ENCODE measurements around the gene KCNC4. TPM values are rescaled to one million over a fixed set of nuclear protein-coding genes. Genes with fewer than 3 reads are reported as not detected.

The KCNC4 gene
- polyA plus RNA-seq, 1 donor from 2014 or later, result 0.57 TPM

DNA sequence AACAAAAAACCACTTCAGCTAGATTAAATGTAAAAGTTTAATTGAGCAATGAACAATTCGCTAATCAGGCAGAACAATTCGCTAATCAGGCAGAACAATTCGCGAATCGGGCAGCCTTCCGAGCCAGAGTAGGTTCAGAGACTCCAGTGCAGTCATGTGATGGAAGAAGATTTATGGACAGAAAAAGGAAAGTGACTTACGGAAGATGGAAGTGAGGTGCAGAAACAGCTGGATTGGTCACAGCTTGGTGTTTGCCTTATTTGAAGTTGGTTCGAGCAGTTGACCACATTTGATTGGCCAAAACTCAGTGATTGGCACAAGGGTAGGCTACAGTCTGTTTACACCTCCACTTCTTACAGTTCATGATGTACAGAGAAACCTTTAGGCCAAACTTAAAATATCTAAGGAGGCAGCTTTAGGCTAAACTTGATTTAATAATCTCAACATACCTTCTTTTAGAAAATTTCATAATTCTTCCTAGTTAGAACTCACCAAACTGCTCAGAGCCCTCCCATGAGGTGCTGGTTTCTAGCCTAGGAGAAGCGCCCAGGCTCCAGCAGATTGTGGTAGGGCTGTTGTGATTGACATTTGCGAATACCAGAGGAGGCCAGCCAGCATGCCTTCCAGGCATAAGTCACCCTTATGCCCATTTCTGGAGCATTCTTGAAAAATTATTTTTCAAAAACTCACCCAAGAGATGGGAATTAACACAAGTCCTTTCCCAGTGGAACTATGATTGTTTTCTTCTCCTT lies 22.8 kb upstream of the KCNC4 start:
- Histone ChIP-seq H3K27ac (ENCODE audit: low read length) (no peak overlapping the region), H3K9me2 (ENCODE audit: insufficient read depth, low read length) (no peaks in the 10 kb centered on the region), H2AFZ (ENCODE audit: low read depth, low read length) (no peak overlapping the region), H4K20me1 (ENCODE audit: insufficient read depth) (no peaks in the 10 kb centered on the region), H3K79me2 (replicated peaks; ENCODE audit: insufficient read depth, low read length) (no peaks in the 10 kb centered on the region), H3K4me3 (ENCODE audit: low read length) (no peak overlapping the region), H3K4me2 (ENCODE audit: low read length) (no peak overlapping the region), H3K9me3 (ENCODE audit: low read length) (no peaks in the 10 kb centered on the region), H3K9ac (ENCODE audit: low read length) (no peak overlapping the region), H3K27me3 (ENCODE audit: insufficient read depth, low read depth, low read length) (no peaks in the 10 kb centered on the region), H3K36me3 (ENCODE audit: insufficient read depth, low read length) (no peaks in the 10 kb centered on the region), H3F3A (ENCODE audit: insufficient read depth, low read length, poor library complexity, severe bottlenecking) (no peaks in the 10 kb centered on the region)
- TF ChIP-seq, protein P1, sequence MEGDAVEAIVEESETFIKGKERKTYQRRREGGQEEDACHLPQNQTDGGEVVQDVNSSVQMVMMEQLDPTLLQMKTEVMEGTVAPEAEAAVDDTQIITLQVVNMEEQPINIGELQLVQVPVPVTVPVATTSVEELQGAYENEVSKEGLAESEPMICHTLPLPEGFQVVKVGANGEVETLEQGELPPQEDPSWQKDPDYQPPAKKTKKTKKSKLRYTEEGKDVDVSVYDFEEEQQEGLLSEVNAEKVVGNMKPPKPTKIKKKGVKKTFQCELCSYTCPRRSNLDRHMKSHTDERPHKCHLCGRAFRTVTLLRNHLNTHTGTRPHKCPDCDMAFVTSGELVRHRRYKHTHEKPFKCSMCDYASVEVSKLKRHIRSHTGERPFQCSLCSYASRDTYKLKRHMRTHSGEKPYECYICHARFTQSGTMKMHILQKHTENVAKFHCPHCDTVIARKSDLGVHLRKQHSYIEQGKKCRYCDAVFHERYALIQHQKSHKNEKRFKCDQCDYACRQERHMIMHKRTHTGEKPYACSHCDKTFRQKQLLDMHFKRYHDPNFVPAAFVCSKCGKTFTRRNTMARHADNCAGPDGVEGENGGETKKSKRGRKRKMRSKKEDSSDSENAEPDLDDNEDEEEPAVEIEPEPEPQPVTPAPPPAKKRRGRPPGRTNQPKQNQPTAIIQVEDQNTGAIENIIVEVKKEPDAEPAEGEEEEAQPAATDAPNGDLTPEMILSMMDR (IDR thresholded peaks at IDR 0.05; ENCODE audit: poor library complexity, severe bottlenecking), result no peak
- TF ChIP-seq EP300 (conservative IDR thresholded peaks at IDR 0.05; ENCODE audit: poor library complexity, severe bottlenecking) (no peak), EZH2 (IDR thresholded peaks at IDR 0.05; ENCODE audit: borderline replicate concordance, insufficient read depth, low read length, poor library complexity, severe bottlenecking) (no peak), TAF1 (IDR thresholded peaks at IDR 0.05; ENCODE audit: low read depth) (no peak), RAD21 (conservative IDR thresholded peaks at IDR 0.05) (no peak), SMC3 (conservative IDR thresholded peaks at IDR 0.05; ENCODE audit: poor library complexity) (no peak), MXI1 (conservative IDR thresholded peaks at IDR 0.05; ENCODE audit: poor library complexity, severe bottlenecking) (no peak), POLR2AphosphoS5 (IDR thresholded peaks at IDR 0.05) (no peak)
- TF ChIP-seq, protein P2, sequence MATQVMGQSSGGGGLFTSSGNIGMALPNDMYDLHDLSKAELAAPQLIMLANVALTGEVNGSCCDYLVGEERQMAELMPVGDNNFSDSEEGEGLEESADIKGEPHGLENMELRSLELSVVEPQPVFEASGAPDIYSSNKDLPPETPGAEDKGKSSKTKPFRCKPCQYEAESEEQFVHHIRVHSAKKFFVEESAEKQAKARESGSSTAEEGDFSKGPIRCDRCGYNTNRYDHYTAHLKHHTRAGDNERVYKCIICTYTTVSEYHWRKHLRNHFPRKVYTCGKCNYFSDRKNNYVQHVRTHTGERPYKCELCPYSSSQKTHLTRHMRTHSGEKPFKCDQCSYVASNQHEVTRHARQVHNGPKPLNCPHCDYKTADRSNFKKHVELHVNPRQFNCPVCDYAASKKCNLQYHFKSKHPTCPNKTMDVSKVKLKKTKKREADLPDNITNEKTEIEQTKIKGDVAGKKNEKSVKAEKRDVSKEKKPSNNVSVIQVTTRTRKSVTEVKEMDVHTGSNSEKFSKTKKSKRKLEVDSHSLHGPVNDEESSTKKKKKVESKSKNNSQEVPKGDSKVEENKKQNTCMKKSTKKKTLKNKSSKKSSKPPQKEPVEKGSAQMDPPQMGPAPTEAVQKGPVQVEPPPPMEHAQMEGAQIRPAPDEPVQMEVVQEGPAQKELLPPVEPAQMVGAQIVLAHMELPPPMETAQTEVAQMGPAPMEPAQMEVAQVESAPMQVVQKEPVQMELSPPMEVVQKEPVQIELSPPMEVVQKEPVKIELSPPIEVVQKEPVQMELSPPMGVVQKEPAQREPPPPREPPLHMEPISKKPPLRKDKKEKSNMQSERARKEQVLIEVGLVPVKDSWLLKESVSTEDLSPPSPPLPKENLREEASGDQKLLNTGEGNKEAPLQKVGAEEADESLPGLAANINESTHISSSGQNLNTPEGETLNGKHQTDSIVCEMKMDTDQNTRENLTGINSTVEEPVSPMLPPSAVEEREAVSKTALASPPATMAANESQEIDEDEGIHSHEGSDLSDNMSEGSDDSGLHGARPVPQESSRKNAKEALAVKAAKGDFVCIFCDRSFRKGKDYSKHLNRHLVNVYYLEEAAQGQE (IDR thresholded peaks at IDR 0.05; ENCODE audit: borderline replicate concordance), result no peak

DNA sequence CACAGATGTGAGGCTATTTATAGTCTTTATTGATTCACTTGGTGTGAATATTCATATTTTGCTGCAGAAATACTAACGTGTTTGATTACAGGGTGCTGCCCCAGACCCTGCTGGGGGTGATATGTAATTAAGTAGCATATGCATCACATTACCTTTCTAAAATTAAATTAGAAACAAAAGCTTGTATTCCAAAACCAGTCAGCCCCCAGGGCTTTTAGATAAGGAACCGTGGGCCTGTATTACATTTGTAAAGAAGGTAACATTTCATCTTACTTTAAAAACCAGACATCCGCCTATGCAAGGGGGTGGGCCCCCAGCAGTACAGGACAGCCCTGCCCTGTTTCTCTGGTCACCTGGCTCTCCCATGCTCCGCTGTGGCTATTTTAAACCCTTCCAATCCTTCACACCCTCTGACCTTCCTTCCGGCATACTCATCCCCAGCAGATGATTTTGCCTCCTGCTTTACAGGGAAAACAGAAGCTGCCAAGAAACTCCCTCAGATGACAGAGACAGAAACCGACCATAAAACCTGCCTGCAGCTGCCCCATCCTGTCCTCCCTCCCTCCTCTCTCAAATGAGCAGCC lies 22.0 kb upstream of the KCNC4 start:
- H3K36me3 ChIP-seq (ENCODE audit: insufficient read depth, low read length), result no peaks in the 10 kb centered on the region
- H3K4me2 ChIP-seq (ENCODE audit: low read length), result no peak overlapping the region
- H3K9me3 ChIP-seq (ENCODE audit: low read length), result no peaks in the 10 kb centered on the region
- no peak overlapping the region for H2AFZ ChIP-seq (ENCODE audit: low read depth, low read length)
- H3K27ac ChIP-seq (ENCODE audit: low read length), result no peak overlapping the region
- no peak overlapping the region for H3K9ac ChIP-seq (ENCODE audit: low read length)
- H3K79me2 ChIP-seq (replicated peaks; ENCODE audit: insufficient read depth, low read length), result no peaks in the 10 kb centered on the region
- H3K4me3 ChIP-seq (ENCODE audit: low read length), result no peak overlapping the region
- H4K20me1 ChIP-seq (ENCODE audit: insufficient read depth), result no peaks in the 10 kb centered on the region
- H3K9me2 ChIP-seq (ENCODE audit: insufficient read depth, low read length), result no peaks in the 10 kb centered on the region
- TF ChIP-seq, protein P1 (IDR thresholded peaks at IDR 0.05; ENCODE audit: poor library complexity, severe bottlenecking), result no peak
- TF ChIP-seq POLR2AphosphoS5 (IDR thresholded peaks at IDR 0.05) (no peak), EZH2 (IDR thresholded peaks at IDR 0.05; ENCODE audit: borderline replicate concordance, insufficient read depth, low read length, poor library complexity, severe bottlenecking) (no peak), SMC3 (conservative IDR thresholded peaks at IDR 0.05; ENCODE audit: poor library complexity) (no peak), EP300 (conservative IDR thresholded peaks at IDR 0.05; ENCODE audit: poor library complexity, severe bottlenecking) (no peak), TAF1 (IDR thresholded peaks at IDR 0.05; ENCODE audit: low read depth) (no peak), MXI1 (conservative IDR thresholded peaks at IDR 0.05; ENCODE audit: poor library complexity, severe bottlenecking) (no peak), RAD21 (conservative IDR thresholded peaks at IDR 0.05) (no peak)
- TF ChIP-seq, protein P2 (IDR thresholded peaks at IDR 0.05; ENCODE audit: borderline replicate concordance), result no peak
- no peaks in the 10 kb centered on the region for H3F3A ChIP-seq (ENCODE audit: insufficient read depth, low read length, poor library complexity, severe bottlenecking)
- H3K27me3 ChIP-seq (ENCODE audit: insufficient read depth, low read depth, low read length), result no peaks in the 10 kb centered on the region
